Testis (tissue), 3 donors: Measurements from ENCODE around the gene LAMB4. TPM values are rescaled to one million over a fixed set of nuclear protein-coding genes. Genes with fewer than 3 reads are reported as not detected.

Experiments used
- DNase-seq: peaks from one replicate; pipeline ENCODE4 v3.0.0-alpha.2; 2019
- H3K27ac ChIP-seq, 2 donors: fragments of 200-600 bp; sonication (generic); one replicate each; pipeline ENCODE4 v1.5.1; 2019
- H3K27me3 ChIP-seq: fragments of 200-600 bp; sonication (generic); one replicate; pipeline ENCODE4 v1.5.1; 2019
- H3K36me3 ChIP-seq: fragments of 200-600 bp; sonication (generic); one replicate; pipeline ENCODE4 v1.5.1; 2017; ENCODE audit warnings: low read depth; ENCODE audit errors: missing control alignments
- H3K4me1 ChIP-seq: fragments of 200-600 bp; sonication (generic); one replicate; pipeline ENCODE4 v1.5.1; 2019
- H3K4me3 ChIP-seq, 2 donors: fragments of 200-600 bp; sonication (generic); one replicate each; pipeline ENCODE4 v1.5.1; 2017 to 2019
- H3K9me3 ChIP-seq: fragments of 200-600 bp; sonication (generic); one replicate; pipeline ENCODE4 v1.5.1; 2017
- POLR2A ChIP-seq: fragments of 450-650 bp; IDR thresholded peaks from one replicate; pipeline ENCODE4 v1.6.1; 2017; ENCODE audit warnings: antibody characterized with exemption, mild to moderate bottlenecking, moderate library complexity
- WGBS, 2 donors: methylation state at CpG; one replicate each; pipeline ENCODE4 v1.1.5; 2018; 5-methylcytosine and 5-hydroxymethylcytosine counted together
- intact Hi-C: fragments of 100-400 bp; cut with DNase I; formaldehyde crosslinking; loops from one replicate; pipeline ENCODE4 v1.15.1; 2023; ENCODE audit warnings: low total_unique reads
- polyA plus RNA-seq: library from polyadenylated mRNA; stranded (reverse); fragments of 350-450 nt; fragmentation: Illumina TruSeq; extraction: RNeasy Lipid Tissue Mini Kit (QIAGEN cat#74804); gene quantifications from one replicate; pipeline ENCODE4 v1.2.3, GENCODE V29; 2014; ENCODE audit warnings: low read depth, low replicate concordance; ENCODE audit not compliant: insufficient read depth
- total RNA-seq, 2 donors: library from RNA; depleted of rRNA; stranded (reverse); fragments of >200 nt; gene quantifications; one replicate each; pipeline ENCODE4 v1.2.3, GENCODE V29; 2016
- TF ChIP-seq, protein P1 (sequence below), 3 experiments: fragments of 450-650 bp in 2 of 3; fragments of 200-600 bp in 1 of 3; sonication (generic) in 1 of 3; IDR thresholded peaks; one replicate each; pipeline ENCODE4 v1.5.1; 2016 to 2019; ENCODE audit warnings: antibody characterized with exemption in 3 of 3, mild to moderate bottlenecking in 2 of 3, moderate library complexity in 1 of 3

LAMB4 gene
- total and polyA plus RNA-seq, 3 donors from 2014 or later = 2.8 to 3.1 (median 3.0) TPM

DNA sequence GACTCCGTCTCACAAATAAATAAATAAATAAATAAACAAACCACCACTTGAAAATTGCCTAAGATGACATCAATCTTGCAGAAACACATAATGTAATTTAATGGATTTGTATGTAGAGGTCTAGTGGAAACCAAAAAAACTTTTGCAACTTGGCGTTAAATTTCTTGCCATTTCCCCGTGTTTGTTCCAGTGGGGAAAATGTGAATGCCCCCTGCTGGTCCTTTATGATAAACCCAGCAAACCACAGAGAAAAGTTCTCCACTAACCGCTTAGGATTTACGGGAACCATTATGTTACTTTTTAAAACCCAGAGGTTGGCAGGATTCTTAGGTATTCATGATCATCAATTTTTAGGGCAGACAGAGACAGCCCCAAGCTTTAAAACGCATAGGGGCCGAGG is 32.5 kb downstream of the LAMB4 start:
- H3K4me1 ChIP-seq = no peaks in the 10 kb centered on the region
- no peaks in the 10 kb centered on the region for H3K36me3 ChIP-seq
- intact Hi-C loops = no loop called here
- H3K4me3 ChIP-seq = no peak overlapping the region
- no peak overlapping the region for H3K27ac ChIP-seq
- H3K27me3 ChIP-seq = no peaks in the 10 kb centered on the region
- TF ChIP-seq, protein P1, sequence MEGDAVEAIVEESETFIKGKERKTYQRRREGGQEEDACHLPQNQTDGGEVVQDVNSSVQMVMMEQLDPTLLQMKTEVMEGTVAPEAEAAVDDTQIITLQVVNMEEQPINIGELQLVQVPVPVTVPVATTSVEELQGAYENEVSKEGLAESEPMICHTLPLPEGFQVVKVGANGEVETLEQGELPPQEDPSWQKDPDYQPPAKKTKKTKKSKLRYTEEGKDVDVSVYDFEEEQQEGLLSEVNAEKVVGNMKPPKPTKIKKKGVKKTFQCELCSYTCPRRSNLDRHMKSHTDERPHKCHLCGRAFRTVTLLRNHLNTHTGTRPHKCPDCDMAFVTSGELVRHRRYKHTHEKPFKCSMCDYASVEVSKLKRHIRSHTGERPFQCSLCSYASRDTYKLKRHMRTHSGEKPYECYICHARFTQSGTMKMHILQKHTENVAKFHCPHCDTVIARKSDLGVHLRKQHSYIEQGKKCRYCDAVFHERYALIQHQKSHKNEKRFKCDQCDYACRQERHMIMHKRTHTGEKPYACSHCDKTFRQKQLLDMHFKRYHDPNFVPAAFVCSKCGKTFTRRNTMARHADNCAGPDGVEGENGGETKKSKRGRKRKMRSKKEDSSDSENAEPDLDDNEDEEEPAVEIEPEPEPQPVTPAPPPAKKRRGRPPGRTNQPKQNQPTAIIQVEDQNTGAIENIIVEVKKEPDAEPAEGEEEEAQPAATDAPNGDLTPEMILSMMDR (IDR thresholded peaks at IDR 0.05) = peak in 2 of 3 experiments; percentile 23 to 36
- TF ChIP-seq POLR2A = no peak
- H3K9me3 ChIP-seq = no peaks in the 10 kb centered on the region
- DNase-seq = no peak
- 46 to 73% methylated on average over 7 of the region's 7 CpGs for WGBS, 2 donors

DNA sequence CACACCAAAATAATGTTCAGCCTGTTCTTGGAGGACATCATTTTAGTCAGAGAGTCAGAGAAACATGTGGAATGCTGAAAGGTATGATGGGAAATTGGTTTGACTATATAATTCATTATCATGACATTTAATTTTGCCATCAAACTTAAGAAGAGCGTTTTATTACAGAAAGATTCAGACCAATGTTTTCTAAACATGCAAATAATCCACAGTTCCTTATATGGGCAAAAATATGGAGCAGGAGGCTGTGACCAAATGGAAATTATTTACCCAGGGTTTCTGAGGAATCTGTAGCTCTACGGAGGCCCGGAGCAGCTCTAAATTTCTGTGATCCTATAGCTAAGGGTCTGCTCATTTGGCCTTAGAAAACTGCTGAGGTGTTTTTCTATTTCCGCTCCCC is 33.2 kb downstream of the LAMB4 start:
- no peaks in the 10 kb centered on the region for H3K9me3 ChIP-seq
- DNase-seq = no peak
- H3K27ac ChIP-seq = no peak overlapping the region
- no peak overlapping the region for H3K4me3 ChIP-seq
- no peaks in the 10 kb centered on the region for H3K27me3 ChIP-seq
- 70 to 72% methylated on average over 4 of the region's 4 CpGs for WGBS, 2 donors
- H3K4me1 ChIP-seq = no peaks in the 10 kb centered on the region
- intact Hi-C loops = no loop called here
- TF ChIP-seq POLR2A = no peak
- TF ChIP-seq, protein P1 (IDR thresholded peaks at IDR 0.05) = no peak
- H3K36me3 ChIP-seq = no peaks in the 10 kb centered on the region

DNA sequence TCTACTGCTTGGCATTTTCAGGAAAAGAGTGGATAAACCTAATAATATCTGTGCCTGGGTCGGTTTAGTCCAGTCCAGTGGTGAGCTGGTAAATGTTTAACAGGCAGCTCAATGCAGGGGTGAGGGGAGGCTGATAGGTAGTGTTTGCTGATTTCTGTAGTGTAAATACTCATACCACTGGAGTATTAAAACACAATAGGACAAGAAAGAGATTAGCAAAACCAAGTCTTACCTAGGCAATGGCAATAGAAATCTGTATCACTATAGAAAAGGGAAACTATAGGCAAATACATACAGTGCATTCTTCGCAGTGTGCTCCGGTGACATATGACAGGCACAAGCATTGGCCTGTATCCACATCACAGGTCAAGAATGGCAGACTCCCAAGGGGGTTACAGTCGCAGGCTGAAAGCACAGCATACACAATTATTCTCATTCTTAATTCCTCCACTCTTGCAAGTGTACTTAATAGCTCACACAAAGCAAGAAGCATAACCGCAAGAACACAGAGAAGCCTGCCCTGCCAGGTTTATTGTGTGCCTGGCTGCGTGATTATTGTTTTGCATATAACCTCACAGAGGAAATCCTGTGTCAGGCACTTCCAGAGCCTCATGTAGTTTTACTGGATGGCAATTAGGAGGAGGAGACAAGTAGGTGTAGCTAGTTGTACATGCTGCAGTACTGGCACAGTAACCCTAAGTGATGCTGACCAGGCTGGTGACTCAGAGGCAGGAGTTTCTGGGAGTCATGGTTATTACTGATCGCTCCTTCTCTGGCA is 35.0 kb downstream of the LAMB4 start:
- Histone ChIP-seq H3K9me3 (no peaks in the 10 kb centered on the region), H3K4me1 (no peaks in the 10 kb centered on the region), H3K27me3 (no peaks in the 10 kb centered on the region), H3K36me3 (no peaks in the 10 kb centered on the region), H3K27ac (no peak overlapping the region), H3K4me3 (no peak overlapping the region)
- TF ChIP-seq POLR2A = no peak
- TF ChIP-seq, protein P1 (IDR thresholded peaks at IDR 0.05) = no peak
- intact Hi-C loops = no loop called here
- DNase-seq = no peak
- WGBS, 2 donors = 46 to 61% methylated on average over 7 of the region's 7 CpGs

DNA sequence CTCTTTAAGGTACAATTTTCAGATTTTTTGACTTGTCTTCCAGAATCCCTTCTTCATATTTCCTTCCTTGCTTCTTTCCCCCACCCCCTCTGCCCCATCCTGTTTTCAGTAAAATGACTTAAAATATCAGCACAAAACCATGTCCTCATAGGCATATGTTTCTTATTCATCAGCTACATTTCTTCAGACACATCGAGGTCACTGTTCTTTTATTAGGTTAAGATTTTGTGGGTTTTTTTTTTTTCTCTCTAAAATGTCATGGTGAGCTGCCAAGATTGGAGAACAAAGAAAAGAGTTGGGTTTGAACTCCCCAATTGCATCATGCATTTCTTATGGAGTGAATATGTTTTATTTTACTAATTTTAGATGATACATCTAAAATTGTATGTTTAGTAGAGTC is 35.8 kb downstream of the LAMB4 start:
- Histone ChIP-seq H3K27ac (no peak overlapping the region), H3K9me3 (no peaks in the 10 kb centered on the region), H3K36me3 (no peaks in the 10 kb centered on the region), H3K27me3 (no peaks in the 10 kb centered on the region), H3K4me1 (no peaks in the 10 kb centered on the region), H3K4me3 (no peak overlapping the region)
- WGBS, 2 donors = 24 to 33% methylated on average over 1 of the region's 1 CpG
- DNase-seq = no peak
- TF ChIP-seq, protein P1 (IDR thresholded peaks at IDR 0.05) = no peak
- TF ChIP-seq POLR2A = no peak
- intact Hi-C loops = no loop called here

DNA sequence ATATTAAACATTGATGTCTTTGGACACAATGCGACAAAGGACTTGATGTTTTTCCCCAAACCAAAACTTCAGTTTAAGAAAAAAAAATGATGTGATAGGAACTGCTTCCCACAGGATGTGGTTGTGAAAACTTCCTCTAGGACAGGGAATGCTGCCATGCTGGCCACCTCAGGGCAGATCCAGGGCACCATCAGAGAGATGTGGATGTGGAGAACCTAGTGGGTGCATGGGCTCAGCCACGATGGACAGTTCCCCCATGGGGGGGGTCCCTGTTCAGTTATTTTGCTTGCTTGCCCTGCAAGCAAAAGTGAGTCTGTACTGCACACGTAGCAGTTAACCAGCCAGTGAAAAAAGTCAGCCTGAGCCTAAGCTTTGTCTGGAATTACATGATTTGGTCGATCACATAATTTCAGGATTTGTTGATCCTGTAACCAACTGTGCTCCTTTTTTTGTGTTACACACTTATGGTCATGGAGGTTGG is 36.3 kb downstream of the LAMB4 start:
- Histone ChIP-seq H3K4me3 (no peak overlapping the region), H3K36me3 (no peaks in the 10 kb centered on the region), H3K4me1 (no peaks in the 10 kb centered on the region), H3K9me3 (no peaks in the 10 kb centered on the region), H3K27me3 (no peaks in the 10 kb centered on the region), H3K27ac (no peak overlapping the region)
- intact Hi-C loops = no loop called here
- TF ChIP-seq, protein P1 (IDR thresholded peaks at IDR 0.05) = no peak
- TF ChIP-seq POLR2A = no peak
- DNase-seq = no peak
- WGBS, 2 donors = 50 to 70% methylated on average over 4 of the region's 4 CpGs
